ENCODE measurements around the gene MAN2A1. TPM values are rescaled to one million over a fixed set of nuclear protein-coding genes. Genes with fewer than 3 reads are reported as not detected.

The MAN2A1 gene
- total RNA-seq, 1 donor from 2014 or later = 49.7 TPM

GRCh38 chr5:109706095-109706494, 16.4 kb downstream of the MAN2A1 start:
- DNase-seq (ENCODE audit: low read depth in 2 of 2) = no peak

- no peak for DNase-seq (ENCODE audit: low read depth in 2 of 2)
These were observed 17.8 kb downstream of the MAN2A1 start for GRCh38 chr5:109707531-109707930.

GRCh38 chr5:109708813-109709212, 19.1 kb downstream of the MAN2A1 start:
- DNase-seq (ENCODE audit: low read depth in 2 of 2) = no peak

- no peak for DNase-seq (ENCODE audit: low read depth in 2 of 2)
These were observed 19.5 kb downstream of the MAN2A1 start for GRCh38 chr5:109709225-109709624.

- DNase-seq (ENCODE audit: low read depth in 2 of 2) = no peak
These were observed 21.9 kb downstream of the MAN2A1 start for GRCh38 chr5:109711673-109712072.

- no peak for DNase-seq (ENCODE audit: low read depth in 2 of 2)
These were observed 23.7 kb downstream of the MAN2A1 start for GRCh38 chr5:109713453-109713852.

- DNase-seq (ENCODE audit: low read depth in 2 of 2) = no peak
These were observed 24.9 kb downstream of the MAN2A1 start for GRCh38 chr5:109714592-109714991.

GRCh38 chr5:109718216-109718615, 28.5 kb downstream of the MAN2A1 start:
- peak in 1 of 2 donors; percentile 14 for DNase-seq (ENCODE audit: low read depth in 2 of 2)

GRCh38 chr5:109718632-109719031, 28.9 kb downstream of the MAN2A1 start:
- DNase-seq (ENCODE audit: low read depth in 2 of 2) = no peak

GRCh38 chr5:109719978-109720377, 30.3 kb downstream of the MAN2A1 start:
- DNase-seq (ENCODE audit: low read depth in 2 of 2) = no peak

- DNase-seq (ENCODE audit: low read depth in 2 of 2) = no peak
These were observed 32.0 kb downstream of the MAN2A1 start for GRCh38 chr5:109721741-109722140.

- no peak for DNase-seq (ENCODE audit: low read depth in 2 of 2)
These were observed 33.9 kb downstream of the MAN2A1 start for GRCh38 chr5:109723606-109724005.

- no peak for DNase-seq (ENCODE audit: low read depth in 2 of 2)
These were observed 35.4 kb downstream of the MAN2A1 start for GRCh38 chr5:109725135-109725534.

- DNase-seq (ENCODE audit: low read depth in 2 of 2) = peak in 1 of 2 donors; percentile 46
These were observed 50.3 kb downstream of the MAN2A1 start for GRCh38 chr5:109739741-109740728.

- no peak for DNase-seq (ENCODE audit: low read depth in 2 of 2)
These were observed 51.2 kb downstream of the MAN2A1 start for GRCh38 chr5:109740966-109741365.

GRCh38 chr5:109741390-109741789, 51.7 kb downstream of the MAN2A1 start:
- no peak for DNase-seq (ENCODE audit: low read depth in 2 of 2)

- DNase-seq (ENCODE audit: low read depth in 2 of 2) = peak; percentile 28 to 37
These were observed 53.4 kb downstream of the MAN2A1 start for GRCh38 chr5:109743041-109743531.

- peak in 1 of 2 donors; percentile 47 for DNase-seq (ENCODE audit: low read depth in 2 of 2)
These were observed 54.1 kb downstream of the MAN2A1 start for GRCh38 chr5:109743770-109744212.

GRCh38 chr5:109744261-109744660, 54.5 kb downstream of the MAN2A1 start:
- DNase-seq (ENCODE audit: low read depth in 2 of 2) = no peak

- no peak for DNase-seq (ENCODE audit: low read depth in 2 of 2)
These were observed 58.8 kb downstream of the MAN2A1 start for GRCh38 chr5:109748546-109748945.

GRCh38 chr5:109750463-109750862, 60.7 kb downstream of the MAN2A1 start:
- no peak for DNase-seq (ENCODE audit: low read depth in 2 of 2)

GRCh38 chr5:109753279-109753678, 63.6 kb downstream of the MAN2A1 start:
- DNase-seq (ENCODE audit: low read depth in 2 of 2) = no peak

- DNase-seq (ENCODE audit: low read depth in 2 of 2) = no peak
These were observed 64.6 kb downstream of the MAN2A1 start for GRCh38 chr5:109754319-109754718.

All from dermis microvascular lymphatic vessel endothelial cell (primary cell).